ENCODE results near the gene EBI3. TPM values are rescaled to one million over a fixed set of nuclear protein-coding genes. Genes with fewer than 3 reads are reported as not detected.
"Not testable (repeated sequence)": the region's sequence is repeated elsewhere in the genome, so short reads cannot be mapped to it uniquely, and the experiment has no call there.

Gene EBI3
- total RNA-seq, 1 donor from 2014 or later, result 0.44 TPM

- ATAC-seq, result no peak
Observed at GRCh38 chr19:4234862-4235201, 5.5 kb downstream of the EBI3 start.

DNA sequence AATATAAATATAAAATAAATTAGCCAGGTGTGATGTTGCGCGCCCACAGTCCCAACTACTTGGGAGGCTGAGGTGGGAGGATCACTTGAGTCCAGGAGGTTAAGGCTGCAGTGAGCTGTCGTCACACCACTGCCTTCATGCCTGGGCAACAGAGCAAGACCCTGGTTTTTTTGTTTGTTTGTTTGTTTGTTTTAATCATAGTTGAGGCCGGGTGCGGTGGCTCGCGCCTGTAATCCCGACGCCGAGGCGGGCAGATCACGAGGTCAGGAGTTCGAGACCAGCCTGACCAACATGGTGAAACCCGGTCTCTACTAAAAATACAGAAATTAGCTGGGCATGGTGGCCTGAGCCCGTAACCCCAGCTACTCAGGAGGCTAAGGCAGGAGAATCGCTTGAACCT, 8.2 kb downstream of the EBI3 start:
- not testable (repeated sequence) for ATAC-seq

GRCh38 chr19:4238831-4239230, 9.5 kb downstream of the EBI3 start:
- no peak for ATAC-seq

GRCh38 chr19:4241824-4242430, 12.6 kb downstream of the EBI3 start:
- ATAC-seq, result no peak

GRCh38 chr19:4245938-4246337, 16.6 kb downstream of the EBI3 start:
- not testable (repeated sequence) for ATAC-seq

- peak; percentile 99 for ATAC-seq
Observed at GRCh38 chr19:4246767-4247593, 17.7 kb downstream of the EBI3 start, which contains the start of gene YJU2. Gene YJU2 (plus strand): TSS chr19:4247080. CDS start chr19:4247147, 67 bp downstream.

GRCh38 chr19:4256563-4256962, 27.2 kb downstream of the EBI3 start:
- no peak for ATAC-seq

- no peak for ATAC-seq
Observed at GRCh38 chr19:4257025-4257424, 27.7 kb downstream of the EBI3 start.

DNA sequence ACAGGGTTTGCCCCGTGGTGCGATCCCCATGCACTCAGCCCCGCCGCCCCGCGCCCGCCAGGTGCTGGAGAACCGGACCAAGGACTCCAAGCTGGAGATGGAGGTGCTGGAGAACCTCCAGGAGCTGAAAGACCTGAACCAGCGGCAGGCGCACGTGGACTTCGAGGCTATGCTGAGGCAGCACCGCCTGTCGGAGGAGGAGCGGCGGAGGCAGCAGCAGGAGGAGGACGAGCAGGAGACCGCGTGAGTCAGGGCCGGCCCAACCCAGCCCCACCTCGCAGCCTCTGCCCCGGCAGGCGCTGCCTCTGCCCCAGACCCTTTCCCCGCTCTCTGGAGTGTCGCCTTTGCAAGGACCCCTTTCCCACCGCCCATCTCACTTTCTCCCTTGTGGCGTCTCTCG, 28.9 kb downstream of the EBI3 start:
- peak; percentile 12 for ATAC-seq

- no peak for ATAC-seq
Observed at GRCh38 chr19:4260613-4261191, 31.4 kb downstream of the EBI3 start.

GRCh38 chr19:4264812-4265211, 35.5 kb downstream of the EBI3 start:
- no peak for ATAC-seq

DNA sequence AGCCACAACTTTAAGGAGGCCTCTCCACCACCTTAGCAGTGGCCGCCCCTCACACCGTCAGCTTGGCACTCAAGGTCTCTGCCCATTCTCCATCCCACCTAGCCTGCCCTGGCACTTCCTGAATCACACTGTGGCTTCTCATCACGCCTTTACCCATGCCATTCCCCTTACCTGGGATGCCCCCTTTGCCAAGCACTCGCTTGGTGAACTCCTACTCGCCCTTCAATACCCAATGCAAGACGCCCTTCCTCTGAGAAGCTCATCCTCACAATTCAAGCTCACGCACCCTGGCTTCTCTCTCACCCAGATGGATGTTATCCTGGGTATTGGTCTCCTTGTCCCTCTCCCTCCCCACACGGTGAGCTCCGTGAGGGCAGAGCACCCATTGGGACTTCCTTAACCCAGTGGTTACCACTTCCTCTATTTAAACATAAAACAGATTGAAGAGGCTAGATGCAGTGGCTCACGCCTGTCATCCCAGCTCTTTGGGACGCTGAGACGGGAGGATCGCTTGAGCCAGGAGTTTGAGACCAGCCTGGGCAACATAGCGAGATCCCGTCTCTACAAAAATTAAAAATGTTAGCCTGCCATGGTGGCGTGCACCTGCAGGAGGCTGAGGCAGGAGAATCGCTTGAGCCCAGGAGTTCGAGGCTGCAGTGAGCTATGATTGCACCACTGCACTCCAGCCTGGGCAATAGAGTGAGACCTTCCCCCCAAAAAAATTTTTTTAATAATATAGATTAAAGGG, 37.1 kb downstream of the EBI3 start:
- no peak for ATAC-seq

DNA sequence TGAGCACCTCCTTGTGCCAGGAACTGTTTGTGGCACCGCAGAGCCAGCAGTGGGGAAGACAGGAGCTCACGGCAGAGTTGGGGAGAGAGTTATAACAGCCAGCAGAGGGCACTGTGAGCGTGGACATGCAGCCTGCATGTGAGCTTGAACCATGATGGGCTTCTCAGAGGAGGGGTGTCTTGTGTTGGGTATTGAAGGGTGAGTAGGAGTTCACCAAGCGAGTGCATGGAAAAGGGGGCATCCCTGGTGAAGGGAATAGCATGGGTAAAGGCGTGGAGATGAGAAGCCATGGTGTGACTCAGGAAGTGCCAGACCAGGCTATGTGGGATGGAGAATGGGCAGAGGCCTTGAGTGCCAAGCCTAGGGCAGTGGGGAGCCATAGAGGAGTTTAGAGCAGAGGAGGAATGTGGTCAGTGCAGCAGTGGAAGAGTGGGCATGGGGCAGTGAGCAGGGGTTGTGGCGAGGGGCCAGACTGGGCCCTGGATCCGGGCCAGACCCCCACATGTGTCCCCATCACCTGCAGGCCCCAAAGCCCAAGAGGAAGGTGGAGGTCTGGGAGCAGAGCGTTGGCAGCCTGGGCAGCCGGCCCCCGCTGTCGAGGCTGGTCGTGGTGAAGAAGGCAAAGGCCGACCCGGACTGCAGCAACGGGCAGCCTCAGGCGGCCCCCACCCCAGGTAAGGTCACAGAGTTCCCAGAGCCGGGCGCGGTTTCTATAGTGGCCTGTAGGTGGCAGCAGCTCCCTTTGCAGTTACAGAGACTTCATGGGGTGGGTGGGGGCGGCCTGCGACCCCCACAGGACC, 38.0 kb downstream of the EBI3 start:
- peak; percentile 65 for ATAC-seq

DNA sequence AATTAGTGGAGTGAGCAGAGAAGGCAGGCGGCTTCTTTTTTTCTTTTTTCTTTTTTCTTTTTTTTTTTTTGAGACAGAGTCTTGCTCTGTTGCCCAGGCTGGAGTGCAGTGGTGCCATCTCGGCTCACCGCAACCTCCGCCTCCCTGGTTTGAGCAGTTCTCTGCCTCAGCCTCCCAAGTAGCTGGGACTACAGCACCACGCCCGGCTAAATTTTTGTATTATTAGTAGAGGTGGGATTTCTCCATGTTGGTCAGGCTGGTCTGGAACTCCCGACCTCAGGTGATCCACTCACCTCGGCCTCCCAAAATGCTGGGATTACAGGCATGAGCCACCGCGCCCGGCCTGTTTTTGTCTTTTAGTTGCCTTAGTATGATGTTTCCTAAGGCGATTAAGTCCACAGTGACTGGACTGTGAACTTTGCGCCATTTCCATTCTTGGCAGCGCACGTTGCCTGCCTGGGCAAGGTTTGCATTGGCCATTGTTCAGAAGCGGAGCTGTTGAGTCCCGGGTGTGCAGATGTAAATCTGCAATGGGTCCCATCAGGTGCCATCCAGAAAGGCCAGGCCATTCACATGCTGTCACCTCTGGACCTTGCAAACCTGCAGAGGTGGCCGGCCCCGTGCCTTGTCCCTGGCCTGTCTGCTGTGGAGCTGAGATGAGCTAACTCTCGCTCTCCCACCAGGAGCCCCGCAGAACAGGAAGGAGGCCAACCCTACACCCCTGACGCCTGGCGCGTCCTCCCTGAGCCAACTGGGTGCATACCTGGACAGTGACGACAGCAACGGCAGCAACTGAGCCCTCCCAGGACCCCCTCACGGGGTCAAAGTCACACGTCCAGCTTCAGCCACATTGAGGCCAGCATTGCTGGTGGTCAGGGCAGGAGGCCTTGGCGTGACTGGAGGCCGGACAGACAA, 38.8 kb downstream of the EBI3 start:
- no peak for ATAC-seq

DNA sequence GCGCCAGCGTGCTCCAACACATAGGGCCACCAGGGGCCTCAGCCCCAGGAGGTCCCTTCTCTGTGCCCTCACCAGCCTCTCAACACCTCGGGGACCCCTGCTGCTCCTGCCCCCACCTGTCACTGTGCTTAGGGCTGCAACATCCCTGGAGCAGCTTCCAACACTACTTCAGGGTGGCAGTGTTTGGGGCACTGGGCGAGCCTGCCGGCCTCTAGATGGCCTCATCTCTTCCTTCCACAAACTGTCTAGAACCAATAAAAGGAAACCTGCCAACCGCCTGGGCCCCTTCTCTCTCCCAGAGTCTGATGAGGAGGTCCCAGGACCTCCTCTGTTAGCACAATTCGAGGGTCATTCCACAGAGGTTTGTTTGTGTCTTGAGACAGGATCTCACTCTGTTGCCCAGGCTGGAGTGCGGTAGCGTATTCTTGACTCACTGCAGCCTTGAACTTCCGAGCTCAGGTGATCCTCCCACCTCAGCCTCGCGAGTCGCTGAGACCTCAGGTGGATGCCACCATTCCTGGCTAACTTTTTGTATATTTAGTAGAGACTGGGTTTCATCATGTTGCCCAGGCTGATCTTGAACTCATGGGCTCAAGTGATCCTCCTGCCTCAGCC, 39.6 kb downstream of the EBI3 start:
- peak; percentile 4 for ATAC-seq

DNA sequence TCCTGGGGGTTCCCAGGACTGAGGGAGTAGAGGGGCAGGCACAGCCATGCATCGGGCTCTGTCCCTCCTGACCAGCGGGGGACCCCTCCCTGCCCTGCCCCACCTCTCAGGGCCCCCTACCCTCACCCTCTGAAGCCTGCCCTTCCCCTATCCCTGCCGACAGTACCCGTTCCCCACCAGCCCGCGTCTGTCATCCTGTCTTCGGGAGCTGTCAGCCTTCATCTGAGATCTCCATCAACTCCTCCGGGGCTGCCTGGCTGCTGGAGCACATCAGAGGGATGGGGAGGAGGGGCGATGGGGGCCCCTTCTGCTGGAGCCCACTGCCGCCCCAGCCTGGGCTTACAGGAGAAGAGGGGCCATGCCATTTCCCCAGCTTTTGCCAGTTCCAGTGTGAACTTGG, 43.6 kb downstream of the EBI3 start:
- peak; percentile 19 for ATAC-seq

- not testable (repeated sequence) for ATAC-seq
Observed at GRCh38 chr19:4274321-4274686, 45.0 kb downstream of the EBI3 start.

DNA sequence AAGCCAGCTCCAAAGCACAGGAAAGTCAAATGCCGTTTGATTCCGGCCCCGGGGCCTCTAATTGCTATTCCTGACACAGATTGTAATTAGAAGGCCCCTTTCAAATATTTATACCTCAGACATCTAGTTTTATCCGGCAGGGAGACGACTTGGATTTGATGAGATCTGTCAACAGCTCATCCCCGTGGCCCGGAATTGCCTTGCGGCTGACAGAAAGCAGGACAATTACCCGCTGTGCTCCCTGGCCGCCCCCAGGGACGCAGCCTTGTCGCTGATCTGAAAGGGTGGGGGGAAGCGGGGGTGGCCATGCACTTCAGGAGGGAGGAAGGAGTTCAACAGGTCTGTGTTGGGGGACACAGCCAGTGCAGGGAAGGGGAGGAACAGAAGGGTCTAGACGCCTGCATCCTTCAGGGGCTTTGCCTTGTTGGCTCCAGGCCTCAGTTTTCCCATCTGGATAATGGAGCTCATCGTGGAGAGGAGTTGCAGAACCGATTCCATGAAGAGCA, 47.9 kb downstream of the EBI3 start:
- ATAC-seq, result no peak

DNA sequence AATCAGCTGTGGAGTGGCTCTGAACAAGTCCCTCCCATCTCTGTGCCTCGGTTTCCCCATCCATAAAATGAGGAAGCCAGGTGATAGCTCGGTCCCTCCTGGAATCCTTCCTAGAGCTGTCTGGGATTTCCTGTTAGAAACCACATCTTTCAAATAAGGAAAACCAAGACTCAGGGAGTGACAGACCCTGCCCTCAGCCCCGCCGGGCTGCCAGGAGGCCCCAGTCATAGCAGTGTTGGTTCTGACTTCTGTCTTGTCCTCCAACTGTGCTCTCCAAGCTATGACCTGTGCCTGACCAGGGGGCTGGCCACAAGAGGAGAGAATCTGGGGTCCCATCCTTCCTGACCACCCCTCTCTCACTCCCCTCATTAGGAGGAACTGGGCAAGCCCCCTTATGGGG, 48.7 kb downstream of the EBI3 start:
- ATAC-seq, result no peak

DNA sequence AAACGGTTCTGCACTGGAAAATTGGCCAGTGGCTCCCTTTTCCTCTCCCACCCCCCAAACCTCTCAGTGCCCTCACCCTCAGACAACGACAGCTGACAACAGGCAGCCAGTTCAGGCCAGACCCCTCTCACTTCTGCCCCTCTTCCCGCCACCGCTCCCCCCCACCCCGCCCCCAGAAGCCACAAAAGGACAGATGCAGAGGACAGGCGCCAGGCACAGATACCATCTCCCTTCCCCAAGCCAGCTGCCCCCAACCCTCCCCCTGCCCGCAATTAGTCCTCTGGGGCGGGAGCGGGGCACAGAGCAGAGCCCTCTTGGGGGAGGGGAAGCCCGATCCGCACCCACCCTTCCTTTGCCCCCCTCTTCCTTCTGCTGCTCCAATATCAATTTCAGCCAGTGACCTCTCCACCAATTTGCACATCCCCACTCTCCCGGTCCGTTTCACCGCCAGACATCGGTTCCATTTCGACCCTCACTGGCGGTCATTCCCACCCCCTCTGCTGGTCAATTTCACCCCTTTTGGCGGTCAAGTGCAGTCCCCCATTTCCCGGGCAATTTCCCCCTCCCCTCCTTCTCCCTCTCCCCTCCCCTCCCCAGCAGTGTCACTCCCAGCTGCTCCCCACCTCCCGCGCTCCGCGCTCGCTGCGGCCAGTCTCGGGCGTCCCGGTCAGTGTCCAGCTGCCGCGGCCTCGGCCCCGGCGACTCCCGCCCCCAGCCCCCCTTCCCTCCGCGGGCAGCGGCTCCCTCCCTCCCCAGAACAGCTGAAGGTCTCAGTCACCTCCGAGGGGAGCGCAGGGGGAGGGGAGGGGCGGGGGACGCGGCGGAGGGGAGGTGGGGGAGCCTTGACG, 49.3 kb downstream of the EBI3 start, which contains the start of gene SHD:
Gene SHD, plus strand, starts transcription at position 848 of the 848 bp plus-strand sequence. CDS start 798 bp downstream, outside the sequence.
- no peak for ATAC-seq
